ENCODE measurements around the gene FAM219B. TPM values are rescaled to one million over a fixed set of nuclear protein-coding genes. Genes with fewer than 3 reads are reported as not detected.

Gene FAM219B
- total RNA-seq, 1 donor from 2014 or later, result 108 TPM

DNA sequence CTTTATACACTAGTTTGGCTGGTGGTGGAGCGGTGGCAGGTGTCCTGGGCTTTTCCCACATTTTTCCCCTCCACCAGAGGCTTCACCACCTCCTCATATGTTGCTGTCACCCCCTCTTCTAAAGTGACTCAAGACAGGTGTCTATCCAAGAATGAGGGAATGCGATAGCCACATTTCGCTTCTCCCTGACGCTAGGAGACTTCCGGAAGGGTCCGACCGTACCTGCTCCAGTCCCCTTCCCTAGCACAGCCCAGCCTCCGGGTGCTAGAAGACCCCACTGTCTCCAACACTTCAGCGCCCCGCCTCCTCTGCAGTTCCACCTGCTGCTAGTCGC, 34.0 kb downstream of the FAM219B start:
- no peaks in the 10 kb centered on the region for H3K9me3 ChIP-seq (replicated peaks)
- intact Hi-C loops (cut with micrococcal nuclease), result no loop called here
- H3K27ac ChIP-seq (replicated peaks), result peak overlapping the region; percentile 97
- TF ChIP-seq CTCF (IDR thresholded peaks at IDR 0.05; ENCODE audit: borderline replicate concordance), result no peak
- DNase-seq, result no peak
- H3K27me3 ChIP-seq (ENCODE audit: low read depth), result no peaks in the 10 kb centered on the region
- peak overlapping the region; percentile 89 for H3K4me3 ChIP-seq
- H3K4me1 ChIP-seq, result peaks cover 55% of the 10 kb centered on the region
- no peaks in the 10 kb centered on the region for H3K36me3 ChIP-seq

DNA sequence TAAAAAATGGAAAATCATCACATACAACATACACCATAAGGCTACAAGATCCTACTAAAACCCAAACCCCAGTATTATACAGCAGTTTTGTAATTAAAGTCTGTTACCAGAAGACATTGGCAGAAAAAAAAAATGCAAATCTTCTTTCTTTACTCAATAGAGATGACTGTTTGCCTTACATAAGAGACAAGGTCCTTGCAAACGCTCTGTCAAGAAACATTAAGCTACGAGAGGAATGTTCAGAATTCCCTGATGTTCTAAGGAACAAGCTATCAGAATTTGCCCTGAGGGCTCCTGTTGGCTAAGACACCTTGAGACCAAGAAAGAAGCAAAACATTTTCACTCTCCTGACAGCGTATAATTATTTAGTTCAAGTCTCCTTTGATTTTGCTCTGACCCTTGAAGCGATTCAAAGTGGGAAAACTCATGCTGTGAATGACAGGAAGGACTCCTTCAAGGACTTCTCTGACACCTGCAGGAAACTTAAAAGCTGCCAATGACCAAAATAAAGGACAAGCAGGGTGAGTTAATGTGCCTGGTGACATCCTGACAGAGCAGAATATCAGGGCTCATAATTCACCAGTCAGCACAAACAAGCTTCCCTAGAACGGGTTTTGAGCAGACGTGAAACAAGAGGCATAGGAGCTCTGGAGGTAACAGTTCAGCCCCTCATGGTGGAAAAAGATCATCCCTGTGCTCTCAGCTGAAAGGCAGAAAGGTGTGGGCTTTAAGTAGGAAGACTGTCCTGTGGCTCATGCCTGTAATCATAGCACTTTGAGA, 36.0 kb downstream of the FAM219B start:
- Histone ChIP-seq H3K9me3 (replicated peaks) (no peaks in the 10 kb centered on the region), H3K36me3 (no peaks in the 10 kb centered on the region), H3K27ac (replicated peaks) (peak overlapping the region; percentile 97), H3K27me3 (ENCODE audit: low read depth) (no peaks in the 10 kb centered on the region), H3K4me1 (peaks cover 76% of the 10 kb centered on the region), H3K4me3 (peak overlapping the region; percentile 46)
- intact Hi-C loops (cut with micrococcal nuclease), result no loop called here
- no peak for TF ChIP-seq CTCF (IDR thresholded peaks at IDR 0.05; ENCODE audit: borderline replicate concordance)
- DNase-seq, result no peak

- peak; percentile 80 for DNase-seq
- H3K4me1 ChIP-seq, result peaks cover 79% of the 10 kb centered on the region
- H3K27ac ChIP-seq (replicated peaks), result peak overlapping the region; percentile 97
- peak overlapping the region; percentile 46 for H3K4me3 ChIP-seq
- H3K27me3 ChIP-seq (ENCODE audit: low read depth), result no peaks in the 10 kb centered on the region
- H3K36me3 ChIP-seq, result no peaks in the 10 kb centered on the region
- H3K9me3 ChIP-seq (replicated peaks), result no peaks in the 10 kb centered on the region
- no peak for TF ChIP-seq CTCF (IDR thresholded peaks at IDR 0.05; ENCODE audit: borderline replicate concordance)
- intact Hi-C loops (cut with micrococcal nuclease), result no loop called here
Measured at GRCh38 chr15:74869726-74870407, 36.8 kb downstream of the FAM219B start.

- intact Hi-C loops (cut with micrococcal nuclease), result no loop called here
- peak overlapping the region; percentile 97 for H3K27ac ChIP-seq (replicated peaks)
- H3K4me3 ChIP-seq, result peak overlapping the region; percentile 46
- H3K36me3 ChIP-seq, result no peaks in the 10 kb centered on the region
- peaks cover 84% of the 10 kb centered on the region for H3K4me1 ChIP-seq
- TF ChIP-seq CTCF (IDR thresholded peaks at IDR 0.05; ENCODE audit: borderline replicate concordance), result no peak
- H3K9me3 ChIP-seq (replicated peaks), result no peaks in the 10 kb centered on the region
- H3K27me3 ChIP-seq (ENCODE audit: low read depth), result no peaks in the 10 kb centered on the region
- no peak for DNase-seq
Measured at GRCh38 chr15:74869372-74869725, 37.3 kb downstream of the FAM219B start.

GRCh38 chr15:74868059-74868458, 38.6 kb downstream of the FAM219B start:
- no peak for DNase-seq
- H3K36me3 ChIP-seq, result no peaks in the 10 kb centered on the region
- no peak overlapping the region for H3K4me3 ChIP-seq
- peaks cover 91% of the 10 kb centered on the region for H3K4me1 ChIP-seq
- peak overlapping the region; percentile 97 for H3K27ac ChIP-seq (replicated peaks)
- intact Hi-C loops (cut with micrococcal nuclease), result no loop called here
- TF ChIP-seq CTCF (IDR thresholded peaks at IDR 0.05; ENCODE audit: borderline replicate concordance), result no peak
- no peaks in the 10 kb centered on the region for H3K9me3 ChIP-seq (replicated peaks)
- H3K27me3 ChIP-seq (ENCODE audit: low read depth), result no peaks in the 10 kb centered on the region
